Omental fat pad (tissue), 4 donors: Measurements from ENCODE around the gene SRXN1. TPM values are rescaled to one million over a fixed set of nuclear protein-coding genes. Genes with fewer than 3 reads are reported as not detected.

Experiments used
- ATAC-seq: fragments of 150-250 bp; one replicate; pipeline ENCODE4 v1.9.1; 2016; ENCODE audit warnings: mild to moderate bottlenecking, moderate library complexity; ENCODE audit not compliant: low FRiP score
- DNase-seq: peaks from one replicate; pipeline ENCODE4 v3.0.0-alpha.2; 2019; ENCODE audit warnings: low spot score
- total RNA-seq, 4 donors: library from RNA; depleted of rRNA; stranded (reverse); fragments of >200 nt; gene quantifications; one replicate each; pipeline ENCODE4 v1.1.0, GENCODE V29; 2016
- TF ChIP-seq, protein P1 (sequence below), 3 donors: fragments of 450-650 bp; IDR thresholded peaks; one replicate each; pipeline ENCODE4 v1.5.1; 2016 to 2017; ENCODE audit warnings: antibody characterized with exemption in 3 of 3, mild to moderate bottlenecking in 3 of 3, moderate library complexity in 2 of 3

The SRXN1 gene
- total RNA-seq: 10 to 100 TPM; 43.4 to 62.4 (median 48.5) TPM

DNA sequence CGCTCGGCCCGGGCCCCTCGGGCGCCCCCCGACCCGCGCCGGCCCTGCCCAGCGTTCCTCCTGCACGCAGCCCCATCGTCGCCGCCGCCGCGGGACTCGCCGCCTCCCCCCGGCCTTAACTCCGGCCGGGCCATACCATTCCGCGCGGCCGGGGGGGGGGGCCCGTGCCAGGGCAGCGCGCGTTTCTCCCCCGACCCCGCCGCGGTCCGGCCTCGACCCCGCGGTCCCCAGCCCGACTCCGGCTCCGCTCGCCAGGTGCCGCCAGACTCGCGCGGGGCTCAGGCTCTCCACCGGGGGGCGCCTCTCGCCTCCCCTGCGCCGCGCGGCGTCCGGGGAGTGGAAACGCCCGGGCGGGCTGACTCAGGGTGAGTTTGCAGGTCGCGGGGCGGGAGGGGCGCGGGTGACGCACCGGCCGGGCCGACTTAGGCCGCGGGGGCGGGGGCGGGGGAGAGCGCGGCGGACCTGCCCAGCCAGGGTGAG is at the start of gene SRXN1:
SRXN1 (minus strand) TSS at position 91 of the 480 bp plus-strand sequence; CDS start at position 76, 15 bp downstream.
- peak; percentile 95 for ATAC-seq
- TF ChIP-seq, protein P1, sequence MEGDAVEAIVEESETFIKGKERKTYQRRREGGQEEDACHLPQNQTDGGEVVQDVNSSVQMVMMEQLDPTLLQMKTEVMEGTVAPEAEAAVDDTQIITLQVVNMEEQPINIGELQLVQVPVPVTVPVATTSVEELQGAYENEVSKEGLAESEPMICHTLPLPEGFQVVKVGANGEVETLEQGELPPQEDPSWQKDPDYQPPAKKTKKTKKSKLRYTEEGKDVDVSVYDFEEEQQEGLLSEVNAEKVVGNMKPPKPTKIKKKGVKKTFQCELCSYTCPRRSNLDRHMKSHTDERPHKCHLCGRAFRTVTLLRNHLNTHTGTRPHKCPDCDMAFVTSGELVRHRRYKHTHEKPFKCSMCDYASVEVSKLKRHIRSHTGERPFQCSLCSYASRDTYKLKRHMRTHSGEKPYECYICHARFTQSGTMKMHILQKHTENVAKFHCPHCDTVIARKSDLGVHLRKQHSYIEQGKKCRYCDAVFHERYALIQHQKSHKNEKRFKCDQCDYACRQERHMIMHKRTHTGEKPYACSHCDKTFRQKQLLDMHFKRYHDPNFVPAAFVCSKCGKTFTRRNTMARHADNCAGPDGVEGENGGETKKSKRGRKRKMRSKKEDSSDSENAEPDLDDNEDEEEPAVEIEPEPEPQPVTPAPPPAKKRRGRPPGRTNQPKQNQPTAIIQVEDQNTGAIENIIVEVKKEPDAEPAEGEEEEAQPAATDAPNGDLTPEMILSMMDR (IDR thresholded peaks at IDR 0.05): peak in 1 of 3 donors; percentile 8

DNA sequence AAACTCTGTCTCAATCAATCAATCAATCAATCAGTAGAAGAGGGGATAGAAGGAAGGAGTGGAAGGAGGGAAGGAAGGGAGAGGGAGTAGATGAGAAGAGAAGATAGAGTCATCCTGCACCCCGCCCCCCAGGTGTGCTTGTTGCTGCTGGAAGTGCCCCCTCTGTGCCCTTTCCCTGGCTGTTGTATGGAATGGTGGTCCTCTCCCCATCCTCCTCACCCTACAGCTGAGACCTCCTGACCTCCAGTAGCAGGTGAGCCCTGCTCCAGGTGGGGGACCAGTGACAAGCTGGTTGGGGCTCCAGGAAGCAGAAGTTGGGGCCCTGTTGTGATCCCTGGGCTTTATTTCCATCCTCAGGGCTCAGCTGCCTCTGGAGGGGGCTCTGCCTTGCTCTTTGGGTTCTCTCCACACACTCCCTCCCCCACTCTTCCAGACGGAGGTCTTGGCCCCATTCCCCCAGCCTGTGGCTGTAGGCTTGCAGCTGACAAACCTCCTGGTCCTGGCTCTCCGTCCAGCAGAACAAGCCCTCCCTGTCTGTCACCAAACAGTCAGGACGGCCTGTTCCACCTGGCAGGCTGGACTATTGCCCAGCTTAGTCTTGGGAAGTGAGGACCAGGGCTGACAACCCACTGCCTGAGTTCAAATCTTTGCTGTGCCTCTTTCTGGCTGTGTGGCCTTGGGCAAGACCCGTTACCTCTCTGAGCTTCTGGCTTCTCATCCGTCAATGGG is 48.6 kb upstream of the SRXN1 start:
- ATAC-seq (no peak), DNase-seq (no peak)
- TF ChIP-seq, protein P1 (IDR thresholded peaks at IDR 0.05): no peak

More for the DNA sequence above, at the start of gene SRXN1:
- peak; percentile 67 for DNase-seq

DNA sequence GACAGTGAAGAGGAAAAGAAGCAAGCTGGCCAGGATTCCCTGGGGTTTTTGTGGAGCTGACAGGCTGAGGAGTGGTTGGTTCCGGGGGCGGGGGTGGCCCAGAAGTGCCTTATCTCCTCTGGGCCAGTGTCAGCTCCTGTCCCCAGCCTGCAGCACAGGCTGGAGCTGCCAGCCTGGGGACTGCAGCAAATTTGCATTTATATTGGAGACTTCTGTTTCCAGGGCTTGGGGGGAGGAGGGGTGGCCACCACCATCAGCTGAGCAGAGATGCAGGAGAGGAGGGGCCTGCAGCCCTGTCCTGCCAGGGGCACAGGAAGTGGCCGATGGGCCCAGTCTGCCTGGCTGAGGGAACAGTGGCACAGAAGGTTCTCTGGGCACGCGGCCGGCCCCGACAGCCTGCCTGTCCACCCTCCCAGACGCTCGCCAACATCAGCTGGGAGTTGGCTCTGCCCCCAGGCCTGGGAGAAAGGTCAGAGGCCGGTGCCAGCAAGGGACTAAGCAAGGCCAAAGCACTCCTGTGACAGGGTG is 46.9 kb upstream of the SRXN1 start:
- TF ChIP-seq, protein P1 (IDR thresholded peaks at IDR 0.05): no peak
- DNase-seq (no peak), ATAC-seq (no peak)

DNA sequence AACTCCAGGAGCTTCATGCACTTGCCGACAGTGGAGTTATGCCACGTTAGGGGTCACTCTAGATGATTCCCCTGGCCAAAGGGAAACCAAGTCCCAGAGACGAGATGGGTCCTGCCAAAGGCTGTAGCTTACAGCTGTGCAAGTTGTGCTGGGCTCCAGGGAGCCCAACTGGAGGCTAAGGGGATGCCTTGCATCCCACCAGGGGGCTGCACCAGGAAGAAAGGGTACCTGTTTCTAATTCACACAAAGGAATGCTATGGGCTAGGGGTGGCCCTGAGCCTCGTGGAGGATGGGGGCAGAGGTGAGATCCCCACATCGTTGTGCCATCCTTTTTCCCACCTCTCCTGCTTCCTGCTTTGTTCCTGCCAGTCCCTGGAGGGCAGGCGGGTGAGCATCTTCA is 46.3 kb upstream of the SRXN1 start:
- DNase-seq (no peak), ATAC-seq (no peak)
- TF ChIP-seq, protein P1 (IDR thresholded peaks at IDR 0.05): no peak

DNA sequence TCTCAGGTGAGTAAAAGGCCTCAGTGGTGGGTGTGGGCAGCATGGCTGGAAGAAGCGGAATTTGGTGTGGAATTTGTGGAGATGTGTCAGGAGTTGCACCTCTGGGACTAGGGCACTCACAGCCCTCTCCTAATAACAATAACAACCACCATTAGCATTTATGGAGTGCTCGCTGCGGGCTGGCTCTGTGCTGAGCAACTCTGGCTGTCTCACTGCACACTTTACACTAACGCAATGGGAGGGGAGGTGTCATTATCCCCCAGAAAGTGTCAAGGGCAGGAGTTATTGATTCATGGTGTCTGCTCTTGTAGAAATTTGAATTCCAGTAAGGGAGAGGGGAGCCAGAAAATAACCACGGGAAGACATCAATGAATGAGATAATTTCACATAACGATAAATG is 45.3 kb upstream of the SRXN1 start:
- ATAC-seq: no peak
- DNase-seq: no peak
- TF ChIP-seq, protein P1 (IDR thresholded peaks at IDR 0.05): no peak

DNA sequence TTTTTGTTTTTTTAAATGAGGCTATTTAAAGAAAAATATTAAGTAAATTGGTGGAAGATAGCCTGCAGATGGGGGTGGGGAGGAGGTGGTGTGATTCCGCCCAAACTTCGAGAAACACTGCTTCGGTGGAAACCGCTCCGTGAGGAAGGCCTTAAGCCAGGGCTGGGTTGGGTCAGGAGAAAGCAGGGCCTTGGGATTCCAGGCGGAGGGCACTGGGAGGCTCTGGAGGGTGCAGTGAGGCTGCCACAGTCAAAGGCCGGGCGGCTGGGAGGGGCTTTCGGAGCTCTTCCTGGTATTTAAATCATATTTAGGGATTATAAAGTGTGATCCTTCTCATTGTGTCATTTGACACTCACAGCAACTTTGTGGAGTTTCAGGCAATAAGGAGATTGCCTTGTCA is 44.8 kb upstream of the SRXN1 start:
- DNase-seq (no peak), ATAC-seq (no peak)
- TF ChIP-seq, protein P1 (IDR thresholded peaks at IDR 0.05): no peak
